ENCODE data around the gene CD99L2. TPM values are rescaled to one million over a fixed set of nuclear protein-coding genes. Genes with fewer than 3 reads are reported as not detected.

Gene CD99L2
- total and polyA plus RNA-seq, 2 of the 8 experiments (the other 6 are each of a cell fraction or from before 2014, with no cell fraction given) = 8.0 to 8.5 TPM

DNA sequence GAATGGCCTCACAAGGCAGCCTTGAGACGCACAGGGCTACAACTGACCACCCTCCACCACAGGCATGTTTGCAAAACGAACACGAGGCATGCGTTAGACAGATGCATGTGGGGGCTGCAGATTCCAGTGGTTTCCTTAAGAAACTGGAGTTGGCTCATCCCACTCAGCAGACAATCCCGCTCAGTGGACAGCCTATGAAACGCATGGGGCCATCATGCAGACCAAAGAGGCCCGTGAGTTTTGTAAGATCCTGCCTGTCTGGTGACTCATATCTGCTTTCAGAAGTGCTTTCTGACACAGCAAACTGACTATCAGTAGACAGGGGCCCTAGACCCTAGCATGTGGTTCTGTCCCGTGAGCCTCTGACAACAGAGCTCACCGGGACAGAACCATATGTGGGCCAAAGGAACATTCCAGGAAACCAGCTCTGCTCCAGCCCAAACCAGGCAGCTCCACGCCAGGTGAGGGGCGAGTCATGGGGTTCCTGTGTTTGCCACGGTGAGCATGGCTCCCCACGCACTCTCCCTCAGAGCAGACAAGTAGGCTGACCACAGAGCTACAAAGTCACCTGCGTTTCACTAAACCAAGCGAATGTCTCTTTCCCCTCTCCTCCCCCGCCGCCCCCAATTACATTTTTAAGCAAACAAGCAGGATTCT lies 130.9 kb downstream of the CD99L2 start:
- ChIA-PET POLR2A (ENCODE audit: partially characterized antibody) (interaction anchor here (1.3 to 1.9 kb wide), 2 partner anchors 222 to 223 kb away, joined by 3 to 6 read pairs; no protein-coding TSS in a partner anchor), CTCF (ENCODE audit: partially characterized antibody) (interaction anchor here (0.8 to 1.3 kb wide), 4 partner anchors 8 to 315 kb away, joined by 3 to 6 read pairs (median 4); no protein-coding TSS in a partner anchor)
- no peak overlapping the region for H2BK5ac ChIP-seq (ENCODE audit: low read depth, low read length)
- H3K27me3 ChIP-seq (replicated peaks in 1 of 4; ENCODE audit: control insufficient read depth in 3 of 4, extremely low read depth in 1 of 4, insufficient read depth in 3 of 4, low read length in 3 of 4) = no peaks in the 10 kb centered on the region
- H2BK15ac ChIP-seq (ENCODE audit: low read length) = no peak overlapping the region
- FAIRE-seq (no peak), DNase-seq (ENCODE audit: low read depth in 1 of 2, low spot score in 2 of 2) (no peak)
- H3K4ac ChIP-seq (replicated peaks; ENCODE audit: insufficient read length, low read depth, low read length) = no peak overlapping the region
- H2BK12ac ChIP-seq (ENCODE audit: low read depth, low read length) = no peak overlapping the region
- no peak overlapping the region for H4K8ac ChIP-seq (ENCODE audit: extremely low read depth, insufficient read depth, low read length)
- H3K4me2 ChIP-seq (ENCODE audit: insufficient read depth in 1 of 2, low read depth in 2 of 2, low read length in 2 of 2) = no peak overlapping the region
- no peak overlapping the region for H3K27ac ChIP-seq (ENCODE audit: low read depth, low read length)
- no peaks in the 10 kb centered on the region for H3K9me3 ChIP-seq (ENCODE audit: insufficient read depth in 2 of 2, low read depth in 1 of 2, low read length in 1 of 2)
- H2BK120ac ChIP-seq (replicated peaks; ENCODE audit: low read depth, low read length) = no peak overlapping the region
- H3K9ac ChIP-seq (replicated peaks in 1 of 4; ENCODE audit: extremely low read depth in 1 of 4, low read depth in 3 of 4, low read length in 3 of 4) = no peak overlapping the region
- H4K20me1 ChIP-seq (replicated peaks in 1 of 2; ENCODE audit: control insufficient read depth in 1 of 2, insufficient read depth in 2 of 2, low read length in 2 of 2) = no peaks in the 10 kb centered on the region
- WGBS, 2 experiments (ENCODE audit: extremely low coverage in 1 of 2, insufficient coverage in 1 of 2, insufficient read length in 1 of 2, insufficient replicate concordance in 2 of 2, low coverage in 1 of 2, low lambda C conversion rate in 2 of 2, missing lambda C conversion rate in 1 of 2) = 94% methylated on average over 11 of the region's 17 CpGs; no CpG with 5 or more reads in 1 of the 2 experiments
- H3K23me2 ChIP-seq (ENCODE audit: low read depth, low read length) = no peaks in the 10 kb centered on the region
- no peak overlapping the region for H2BK20ac ChIP-seq (ENCODE audit: low read length)
- no peak overlapping the region for H3K14ac ChIP-seq (ENCODE audit: insufficient read length)
- H3K23ac ChIP-seq (ENCODE audit: insufficient read length) = no peak overlapping the region
- no peak overlapping the region for H2AFZ ChIP-seq (ENCODE audit: low read length)
- no peak overlapping the region for H4K91ac ChIP-seq (replicated peaks; ENCODE audit: insufficient read length, low read length)
- no peak overlapping the region for H3K18ac ChIP-seq (ENCODE audit: extremely low read depth, low read length)
- no peak overlapping the region for H2AK5ac ChIP-seq (ENCODE audit: low read depth, low read length)
- no peaks in the 10 kb centered on the region for H3K79me2 ChIP-seq (ENCODE audit: control insufficient read depth in 1 of 2, insufficient read depth in 2 of 2, low read length in 2 of 2)
- no peak overlapping the region for H4K5ac ChIP-seq (ENCODE audit: insufficient read length, low read depth, low read length)
- no peak overlapping the region for H3K4me3 ChIP-seq (ENCODE audit: extremely low read depth in 1 of 4, insufficient read depth in 2 of 4, low read depth in 3 of 4, low read length in 4 of 4)
- peaks cover 0 to 9% (median 0%) of the 10 kb centered on the region in 4 experiments; a peak in 1 of 8 replicates for H3K36me3 ChIP-seq (ENCODE audit: control insufficient read depth in 2 of 4, insufficient read depth in 4 of 4, low read length in 3 of 4)
- no peak overlapping the region for H3K56ac ChIP-seq (replicated peaks; ENCODE audit: insufficient read length, low read depth, low read length)
- H3K79me1 ChIP-seq (ENCODE audit: low read depth, low read length) = no peaks in the 10 kb centered on the region
- H3K4me1 ChIP-seq (replicated peaks in 1 of 4; ENCODE audit: control insufficient read depth in 3 of 4, insufficient read depth in 4 of 4, low read length in 3 of 4) = peaks cover 0 to 10% (median 3%) of the 10 kb centered on the region in 4 experiments; a peak in 5 of 7 replicates
- TF ChIP-seq FOSL1 (IDR thresholded peaks at IDR 0.05; ENCODE audit: insufficient read depth, low read depth, low read length) = no peak
- TF ChIP-seq TEAD4 (IDR thresholded peaks at IDR 0.05; ENCODE audit: low read depth, low read length) = no peak
- TF ChIP-seq SIX5 (IDR thresholded peaks at IDR 0.05; ENCODE audit: low read depth, low read length) = no peak
- no peak for TF ChIP-seq CBX8 (IDR thresholded peaks at IDR 0.05; ENCODE audit: borderline replicate concordance, low read depth, low read length)
- TF ChIP-seq CEBPB (IDR thresholded peaks at IDR 0.05; ENCODE audit: low read depth, low read length) = no peak
- TF ChIP-seq CREB1 (IDR thresholded peaks at IDR 0.05) = no peak
- TF ChIP-seq HDAC2 (IDR thresholded peaks at IDR 0.05; ENCODE audit: borderline replicate concordance in 1 of 2, low read depth in 2 of 2, low read length in 2 of 2) = no peak
- no peak for TF ChIP-seq POLR2A (IDR thresholded peaks at IDR 0.05; ENCODE audit: control extremely low read depth in 1 of 2, low read depth in 2 of 2, low read length in 2 of 2)
- no peak for TF ChIP-seq SAP30 (IDR thresholded peaks at IDR 0.05; ENCODE audit: insufficient read depth, insufficient replicate concordance, low read length)
